ENCODE data around the gene TIMM17B. TPM values are rescaled to one million over a fixed set of nuclear protein-coding genes. Genes with fewer than 3 reads are reported as not detected.

Gene TIMM17B
- total and polyA plus RNA-seq, 8 donors = 29.5 to 41.0 (median 34.7) TPM

GRCh38 chrX:48913605-48914366 is 16.2 kb upstream of the TIMM17B start:
- intact Hi-C loops (cut with DNase I) = no loop called here
- H3K27ac ChIP-seq = no peak overlapping the region
- DNase-seq (no peak), ATAC-seq (no peak)
- H3K27me3 ChIP-seq = no peaks in the 10 kb centered on the region
- H3K36me3 ChIP-seq = peaks cover 0 to 28% of the 10 kb centered on the region in 2 donors
- no peaks in the 10 kb centered on the region for H3K9me3 ChIP-seq
- no peak for TF ChIP-seq CTCF (IDR thresholded peaks at IDR 0.05)
- peaks cover 0 to 16% of the 10 kb centered on the region in 2 donors for H3K4me1 ChIP-seq
- no peak overlapping the region for H3K4me3 ChIP-seq

GRCh38 chrX:48911412-48912182 is 14.0 kb upstream of the TIMM17B start, which contains the start of gene SLC35A2:
TSS of gene SLC35A2 (minus strand) at chrX:48911646. CDS start at chrX:48911636, 10 bp downstream.
- Histone ChIP-seq H3K9me3 (no peaks in the 10 kb centered on the region), H3K27me3 (no peaks in the 10 kb centered on the region), H3K36me3 (peaks cover 0 to 31% of the 10 kb centered on the region in 2 donors), H3K27ac (peak within 1 kb of the TSS; percentile 65 to 84), H3K4me1 (peaks cover 0 to 5% of the 10 kb centered on the region in 2 donors), H3K4me3 (peak within 1 kb of the TSS; percentile 50 to 60)
- TF ChIP-seq CTCF (IDR thresholded peaks at IDR 0.05) = no peak
- ATAC-seq = peak; percentile 91
- intact Hi-C loops (cut with DNase I) = no loop called here
- DNase-seq = peak; percentile 67 to 93 (median 84)

DNA sequence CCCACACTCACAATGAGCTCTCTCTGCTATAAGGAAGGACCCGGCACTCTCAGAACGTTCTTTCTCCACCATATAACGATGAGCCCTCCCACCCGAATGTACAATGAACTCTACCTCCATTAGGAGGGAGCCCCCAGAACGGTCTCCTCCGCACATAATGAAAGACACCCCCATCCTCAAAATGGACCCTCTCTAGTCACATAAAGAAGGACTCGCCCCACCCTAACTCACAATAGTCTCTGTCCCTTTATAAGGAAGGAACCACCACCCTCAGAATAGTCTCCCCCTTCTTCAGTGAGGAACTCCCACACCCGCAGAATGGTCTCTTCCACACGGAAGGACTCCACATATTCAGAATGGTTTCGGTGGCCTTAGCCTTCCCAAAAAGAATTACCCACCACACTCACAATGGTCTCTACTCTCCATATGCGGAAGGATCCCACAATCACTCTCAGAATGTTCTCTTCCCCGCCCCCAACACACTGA is 13.4 kb upstream of the TIMM17B start:
- TF ChIP-seq CTCF (IDR thresholded peaks at IDR 0.05) = no peak
- H3K4me1 ChIP-seq = peaks cover 0 to 4% of the 10 kb centered on the region in 2 donors
- ATAC-seq (no peak), DNase-seq (no peak)
- no peaks in the 10 kb centered on the region for H3K27me3 ChIP-seq
- H3K36me3 ChIP-seq = peaks cover 0 to 37% of the 10 kb centered on the region in 2 donors
- H3K27ac ChIP-seq = peak overlapping the region; percentile 65 to 84
- intact Hi-C loops (cut with DNase I) = no loop called here
- no peaks in the 10 kb centered on the region for H3K9me3 ChIP-seq
- H3K4me3 ChIP-seq = peak overlapping the region; percentile 50 to 60

DNA sequence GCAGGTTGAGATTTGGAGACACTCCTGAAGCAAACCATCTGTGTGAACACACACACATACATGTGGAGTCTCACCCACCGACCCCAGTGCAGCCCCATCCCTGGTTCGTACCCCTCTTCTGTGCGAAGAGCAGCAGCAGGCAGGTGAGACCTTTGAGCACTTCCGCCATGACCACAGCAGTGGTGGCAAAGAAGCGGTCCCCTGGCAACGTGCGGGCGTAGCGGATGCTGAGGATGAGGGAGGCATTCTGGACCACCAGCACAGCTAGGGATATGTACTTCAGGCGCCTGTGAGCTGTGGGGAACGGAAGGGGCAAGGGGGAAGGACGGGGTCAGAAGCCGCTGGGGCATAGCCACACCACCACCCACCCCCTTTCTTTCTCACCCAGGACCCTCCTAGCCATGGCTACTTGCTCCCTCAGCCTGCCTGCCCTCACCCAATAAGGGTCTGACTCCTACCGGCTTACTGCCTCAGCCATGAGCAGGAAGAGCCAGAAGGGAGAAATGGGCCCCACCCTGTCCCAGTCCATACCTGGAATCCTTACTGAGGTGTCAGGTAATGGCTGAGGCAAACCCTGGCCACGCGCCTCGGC is 12.2 kb upstream of the TIMM17B start:
- peaks cover 0 to 4% of the 10 kb centered on the region in 2 donors for H3K4me1 ChIP-seq
- DNase-seq (no peak), ATAC-seq (no peak)
- H3K27me3 ChIP-seq = no peaks in the 10 kb centered on the region
- H3K9me3 ChIP-seq = no peaks in the 10 kb centered on the region
- intact Hi-C loops (cut with DNase I) = no loop called here
- H3K4me3 ChIP-seq = no peak overlapping the region
- peaks cover 0 to 45% of the 10 kb centered on the region in 2 donors for H3K36me3 ChIP-seq
- H3K27ac ChIP-seq = no peak overlapping the region
- TF ChIP-seq CTCF (IDR thresholded peaks at IDR 0.05) = no peak

Data from left lung (tissue), 10 donors.